Limb (tissue), 2 donors: ENCODE results near the gene PNMT.

ENCODE experiments used
- DNase-seq, 2 donors: peaks; one replicate each; pipeline ENCODE4 v3.0.0-alpha.2; 2016; ENCODE audit errors: extremely low spot score in 2 of 2

The PNMT gene

GRCh38 chr17:39667945-39668924, at the start of gene PNMT:
Gene PNMT, plus strand, starts transcription at chr17:39668453. Its CDS starts 23 bp downstream, at chr17:39668476.
- peak in 1 of 2 donors; percentile 83 for DNase-seq

GRCh38 chr17:39618956-39619785, 49.1 kb upstream of the PNMT start:
- no peak for DNase-seq

- no peak for DNase-seq
These were observed 48.5 kb upstream of the PNMT start for GRCh38 chr17:39619786-39620101.

- DNase-seq, result peak; percentile 82 to 96
These were observed 46.5 kb upstream of the PNMT start for GRCh38 chr17:39621523-39622379.

- DNase-seq, result no peak
These were observed 45.8 kb upstream of the PNMT start for GRCh38 chr17:39622380-39623006.

GRCh38 chr17:39623356-39623950, 44.8 kb upstream of the PNMT start:
- DNase-seq, result peak; percentile 50 to 89

- no peak for DNase-seq
These were observed 43.9 kb upstream of the PNMT start for GRCh38 chr17:39624313-39624712.

- DNase-seq, result no peak
These were observed 43.0 kb upstream of the PNMT start for GRCh38 chr17:39625198-39625785.

- no peak for DNase-seq
These were observed 41.8 kb upstream of the PNMT start, which contains the start of gene PPP1R1B for GRCh38 chr17:39626171-39627046. Gene PPP1R1B, plus strand, starts transcription at chr17:39626952. Its CDS starts 441 bp downstream, at chr17:39627393.

GRCh38 chr17:39627047-39627711, 41.1 kb upstream of the PNMT start:
- DNase-seq, result no peak

GRCh38 chr17:39627712-39628516, 40.3 kb upstream of the PNMT start:
- DNase-seq, result no peak

GRCh38 chr17:39628655-39629493, 39.4 kb upstream of the PNMT start:
- DNase-seq, result no peak

GRCh38 chr17:39629494-39629880, 38.8 kb upstream of the PNMT start:
- DNase-seq, result no peak

GRCh38 chr17:39629898-39630297, 38.4 kb upstream of the PNMT start:
- no peak for DNase-seq

GRCh38 chr17:39631403-39631802, 36.9 kb upstream of the PNMT start:
- DNase-seq, result no peak

- DNase-seq, result peak in 1 of 2 donors; percentile 60
These were observed 35.9 kb upstream of the PNMT start for GRCh38 chr17:39632153-39632941.
